ENCODE results near the gene TMEM207. TPM values are rescaled to one million over a fixed set of nuclear protein-coding genes. Genes with fewer than 3 reads are reported as not detected.

Gene TMEM207
- total and polyA plus RNA-seq, 2 of the 13 experiments (the other 11 are each of a cell fraction or from before 2014, with no cell fraction given), result not detected

DNA sequence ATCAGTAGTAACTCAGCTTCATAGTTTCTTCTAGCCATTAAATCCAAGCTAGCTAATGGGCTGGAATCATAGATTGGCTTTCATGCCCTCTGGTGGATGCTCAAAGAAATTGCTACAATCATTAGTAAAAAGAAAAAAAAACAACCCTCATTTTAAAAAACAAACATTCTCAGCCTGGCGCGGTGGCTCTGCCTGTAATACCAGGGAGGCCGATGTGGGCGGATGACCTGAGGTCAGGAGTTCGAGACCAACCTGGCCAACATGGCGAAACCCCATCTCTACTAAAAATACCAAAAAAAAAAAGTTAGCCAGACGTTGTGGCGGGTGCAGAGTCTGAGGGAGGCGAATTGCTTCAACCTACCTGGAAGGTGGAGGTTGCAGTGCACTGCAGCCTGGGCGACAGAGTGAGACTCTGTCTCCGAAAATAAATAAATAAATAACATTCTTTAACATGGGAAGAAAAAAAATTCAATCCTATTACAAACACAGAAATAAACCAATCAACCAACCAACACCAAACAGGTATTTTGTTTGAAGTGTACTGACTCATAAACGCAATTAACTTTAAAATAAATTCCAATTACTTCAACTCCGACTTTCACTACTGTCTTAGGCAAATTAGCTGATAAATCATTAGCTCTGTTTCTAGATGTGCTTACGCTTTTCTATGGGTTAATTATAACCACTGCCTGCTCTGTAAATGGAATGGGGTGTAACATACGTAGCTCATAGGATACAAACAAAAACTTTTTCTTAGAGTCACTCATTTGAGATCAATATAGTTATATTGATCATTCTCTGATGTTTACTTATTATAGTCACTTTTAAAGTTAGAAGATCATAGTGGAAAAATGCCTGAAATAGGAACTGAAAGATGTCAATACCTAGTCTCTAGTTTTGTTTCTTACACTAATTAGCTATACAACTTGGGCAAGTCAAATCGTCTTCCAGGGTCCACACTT lies 24.9 kb downstream of the TMEM207 start (continued):
- TF ChIP-seq ZNF547 (CRISPR knock-in tag; IDR thresholded peaks at IDR 0.05) (no peak), THYN1 (CRISPR knock-in tag; IDR thresholded peaks at IDR 0.05; ENCODE audit: borderline replicate concordance, low read depth) (no peak), ZNF234 (CRISPR knock-in tag; conservative IDR thresholded peaks at IDR 0.05) (no peak), SSRP1 (CRISPR knock-in tag; IDR thresholded peaks at IDR 0.05) (peak; percentile 84; the same call in 1 of the 2 replicates), REL (CRISPR knock-in tag; conservative IDR thresholded peaks at IDR 0.05) (0 out of 2 replicates have a peak, but pooled peaks have one; percentile 36), SOX13 (IDR thresholded peaks at IDR 0.05) (no peak), SOX13 (CRISPR knock-in tag; conservative IDR thresholded peaks at IDR 0.05 in 1 of 2, IDR thresholded peaks at IDR 0.05 in 1 of 2) (0 out of 4 replicates have a peak, but pooled peaks of 1 of the 2 experiments have one; percentile 6), KDM2A (CRISPR knock-in tag; IDR thresholded peaks at IDR 0.05; ENCODE audit: borderline replicate concordance, low read depth) (0 out of 2 replicates have a peak, but pooled peaks have one; percentile 47), ZNF891 (CRISPR knock-in tag; IDR thresholded peaks at IDR 0.05) (no peak), GATAD1 (CRISPR knock-in tag; IDR thresholded peaks at IDR 0.05) (no peak), ZFY (CRISPR knock-in tag; IDR thresholded peaks at IDR 0.05) (0 out of 2 replicates have a peak, but pooled peaks have one; percentile 22), KAT2B (IDR thresholded peaks at IDR 0.05; ENCODE audit: borderline replicate concordance, low read depth, low read length) (peak; percentile 53; the same call in 1 of the 2 replicates), ZNF343 (CRISPR knock-in tag; IDR thresholded peaks at IDR 0.05) (0 out of 2 replicates have a peak, but pooled peaks have one; percentile 31), PAX8 (CRISPR knock-in tag; IDR thresholded peaks at IDR 0.05; ENCODE audit: borderline replicate concordance) (no peak)
- TF ChIP-seq, protein P1, sequence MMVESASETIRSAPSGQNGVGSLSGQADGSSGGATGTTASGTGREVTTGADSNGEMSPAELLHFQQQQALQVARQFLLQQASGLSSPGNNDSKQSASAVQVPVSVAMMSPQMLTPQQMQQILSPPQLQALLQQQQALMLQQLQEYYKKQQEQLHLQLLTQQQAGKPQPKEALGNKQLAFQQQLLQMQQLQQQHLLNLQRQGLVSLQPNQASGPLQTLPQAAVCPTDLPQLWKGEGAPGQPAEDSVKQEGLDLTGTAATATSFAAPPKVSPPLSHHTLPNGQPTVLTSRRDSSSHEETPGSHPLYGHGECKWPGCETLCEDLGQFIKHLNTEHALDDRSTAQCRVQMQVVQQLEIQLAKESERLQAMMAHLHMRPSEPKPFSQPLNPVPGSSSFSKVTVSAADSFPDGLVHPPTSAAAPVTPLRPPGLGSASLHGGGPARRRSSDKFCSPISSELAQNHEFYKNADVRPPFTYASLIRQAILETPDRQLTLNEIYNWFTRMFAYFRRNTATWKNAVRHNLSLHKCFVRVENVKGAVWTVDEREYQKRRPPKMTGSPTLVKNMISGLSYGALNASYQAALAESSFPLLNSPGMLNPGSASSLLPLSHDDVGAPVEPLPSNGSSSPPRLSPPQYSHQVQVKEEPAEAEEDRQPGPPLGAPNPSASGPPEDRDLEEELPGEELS (CRISPR knock-in tag; IDR thresholded peaks at IDR 0.05), result 0 out of 2 replicates have a peak, but pooled peaks have one; percentile 66
- TF ChIP-seq, protein P2, sequence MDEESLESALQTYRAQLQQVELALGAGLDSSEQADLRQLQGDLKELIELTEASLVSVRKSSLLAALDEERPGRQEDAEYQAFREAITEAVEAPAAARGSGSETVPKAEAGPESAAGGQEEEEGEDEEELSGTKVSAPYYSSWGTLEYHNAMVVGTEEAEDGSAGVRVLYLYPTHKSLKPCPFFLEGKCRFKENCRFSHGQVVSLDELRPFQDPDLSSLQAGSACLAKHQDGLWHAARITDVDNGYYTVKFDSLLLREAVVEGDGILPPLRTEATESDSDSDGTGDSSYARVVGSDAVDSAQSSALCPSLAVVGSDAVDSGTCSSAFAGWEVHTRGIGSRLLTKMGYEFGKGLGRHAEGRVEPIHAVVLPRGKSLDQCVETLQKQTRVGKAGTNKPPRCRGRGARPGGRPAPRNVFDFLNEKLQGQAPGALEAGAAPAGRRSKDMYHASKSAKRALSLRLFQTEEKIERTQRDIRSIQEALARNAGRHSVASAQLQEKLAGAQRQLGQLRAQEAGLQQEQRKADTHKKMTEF (CRISPR knock-in tag; IDR thresholded peaks at IDR 0.05), result peak; percentile 69; the same call in 1 of the 2 replicates
- TF ChIP-seq, protein P3, sequence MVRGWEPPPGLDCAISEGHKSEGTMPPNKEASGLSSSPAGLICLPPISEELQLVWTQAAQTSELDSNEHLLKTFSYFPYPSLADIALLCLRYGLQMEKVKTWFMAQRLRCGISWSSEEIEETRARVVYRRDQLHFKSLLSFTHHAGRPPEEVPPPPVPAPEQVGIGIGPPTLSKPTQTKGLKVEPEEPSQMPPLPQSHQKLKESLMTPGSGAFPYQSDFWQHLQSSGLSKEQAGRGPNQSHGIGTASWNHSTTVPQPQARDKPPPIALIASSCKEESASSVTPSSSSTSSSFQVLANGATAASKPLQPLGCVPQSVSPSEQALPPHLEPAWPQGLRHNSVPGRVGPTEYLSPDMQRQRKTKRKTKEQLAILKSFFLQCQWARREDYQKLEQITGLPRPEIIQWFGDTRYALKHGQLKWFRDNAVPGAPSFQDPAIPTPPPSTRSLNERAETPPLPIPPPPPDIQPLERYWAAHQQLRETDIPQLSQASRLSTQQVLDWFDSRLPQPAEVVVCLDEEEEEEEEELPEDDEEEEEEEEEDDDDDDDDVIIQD (CRISPR knock-in tag; IDR thresholded peaks at IDR 0.05; ENCODE audit: low read depth), result peak; percentile 72; the same call in 1 of the 2 replicates
- TF ChIP-seq, protein P4, sequence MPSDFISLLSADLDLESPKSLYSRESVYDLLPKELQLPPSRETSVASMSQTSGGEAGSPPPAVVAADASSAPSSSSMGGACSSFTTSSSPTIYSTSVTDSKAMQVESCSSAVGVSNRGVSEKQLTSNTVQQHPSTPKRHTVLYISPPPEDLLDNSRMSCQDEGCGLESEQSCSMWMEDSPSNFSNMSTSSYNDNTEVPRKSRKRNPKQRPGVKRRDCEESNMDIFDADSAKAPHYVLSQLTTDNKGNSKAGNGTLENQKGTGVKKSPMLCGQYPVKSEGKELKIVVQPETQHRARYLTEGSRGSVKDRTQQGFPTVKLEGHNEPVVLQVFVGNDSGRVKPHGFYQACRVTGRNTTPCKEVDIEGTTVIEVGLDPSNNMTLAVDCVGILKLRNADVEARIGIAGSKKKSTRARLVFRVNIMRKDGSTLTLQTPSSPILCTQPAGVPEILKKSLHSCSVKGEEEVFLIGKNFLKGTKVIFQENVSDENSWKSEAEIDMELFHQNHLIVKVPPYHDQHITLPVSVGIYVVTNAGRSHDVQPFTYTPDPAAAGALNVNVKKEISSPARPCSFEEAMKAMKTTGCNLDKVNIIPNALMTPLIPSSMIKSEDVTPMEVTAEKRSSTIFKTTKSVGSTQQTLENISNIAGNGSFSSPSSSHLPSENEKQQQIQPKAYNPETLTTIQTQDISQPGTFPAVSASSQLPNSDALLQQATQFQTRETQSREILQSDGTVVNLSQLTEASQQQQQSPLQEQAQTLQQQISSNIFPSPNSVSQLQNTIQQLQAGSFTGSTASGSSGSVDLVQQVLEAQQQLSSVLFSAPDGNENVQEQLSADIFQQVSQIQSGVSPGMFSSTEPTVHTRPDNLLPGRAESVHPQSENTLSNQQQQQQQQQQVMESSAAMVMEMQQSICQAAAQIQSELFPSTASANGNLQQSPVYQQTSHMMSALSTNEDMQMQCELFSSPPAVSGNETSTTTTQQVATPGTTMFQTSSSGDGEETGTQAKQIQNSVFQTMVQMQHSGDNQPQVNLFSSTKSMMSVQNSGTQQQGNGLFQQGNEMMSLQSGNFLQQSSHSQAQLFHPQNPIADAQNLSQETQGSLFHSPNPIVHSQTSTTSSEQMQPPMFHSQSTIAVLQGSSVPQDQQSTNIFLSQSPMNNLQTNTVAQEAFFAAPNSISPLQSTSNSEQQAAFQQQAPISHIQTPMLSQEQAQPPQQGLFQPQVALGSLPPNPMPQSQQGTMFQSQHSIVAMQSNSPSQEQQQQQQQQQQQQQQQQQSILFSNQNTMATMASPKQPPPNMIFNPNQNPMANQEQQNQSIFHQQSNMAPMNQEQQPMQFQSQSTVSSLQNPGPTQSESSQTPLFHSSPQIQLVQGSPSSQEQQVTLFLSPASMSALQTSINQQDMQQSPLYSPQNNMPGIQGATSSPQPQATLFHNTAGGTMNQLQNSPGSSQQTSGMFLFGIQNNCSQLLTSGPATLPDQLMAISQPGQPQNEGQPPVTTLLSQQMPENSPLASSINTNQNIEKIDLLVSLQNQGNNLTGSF (CRISPR knock-in tag; IDR thresholded peaks at IDR 0.05), result no peak
